B cell (primary cell): ENCODE measurements around the gene CHST11.

Experiments used
- CTCF ChIP-seq: fragments of 200-600 bp; IDR thresholded peaks from one replicate; pipeline ENCODE4 v1.8.0; 2022; ENCODE audit warnings: antibody characterized with exemption, mild to moderate bottlenecking
- EZH2 ChIP-seq: IDR thresholded peaks from 2 replicates; pipeline ENCODE4 v1.6.1; 2012; ENCODE audit warnings: borderline replicate concordance, low read depth, mild to moderate bottlenecking, moderate library complexity, low read length; ENCODE audit not compliant: insufficient read depth, poor library complexity, severe bottlenecking

GRCh38 chr12:104513681-104514080, 56.9 kb downstream of the CHST11 start:
- TF ChIP-seq CTCF (no peak), EZH2 (no peak)
